GM12801 (cell line): ENCODE measurements around the gene HIC1.

ENCODE experiments used
- CTCF ChIP-seq: IDR thresholded peaks from one replicate; pipeline ENCODE4 v1.5.1; 2011; ENCODE audit warnings: control low read depth; ENCODE audit not compliant: insufficient read length; ENCODE audit errors: extremely low read depth

HIC1 gene

GRCh38 chr17:2054512-2055291 is at the start of gene HIC1:
Gene HIC1 (plus strand): TSS chr17:2055103. CDS start chr17:2056691, 1,588 bp downstream.
- no peak for TF ChIP-seq CTCF

- no peak for TF ChIP-seq CTCF
Measured at GRCh38 chr17:2008332-2009126, 46.4 kb upstream of the HIC1 start.

DNA sequence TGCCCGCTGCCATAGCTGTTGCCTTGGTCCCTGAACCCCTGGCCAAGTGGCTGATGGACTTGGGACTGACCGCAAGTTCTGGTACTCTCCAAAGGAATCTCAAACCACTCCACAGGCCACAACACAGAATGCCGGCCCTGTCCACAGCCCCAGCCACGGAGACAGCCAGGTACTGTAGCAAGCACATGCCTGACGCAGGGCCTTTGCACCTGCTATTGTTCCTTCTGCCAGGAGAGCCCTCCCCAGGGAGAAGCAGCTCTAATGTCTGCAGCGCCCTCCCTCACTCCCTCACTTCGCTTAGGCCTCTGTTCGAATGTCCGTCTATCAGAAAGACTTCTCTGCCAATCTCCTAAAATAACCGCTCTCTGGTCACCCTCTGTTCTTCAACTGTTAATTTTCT is 45.2 kb upstream of the HIC1 start:
- TF ChIP-seq CTCF: no peak

- TF ChIP-seq CTCF: no peak
Measured at GRCh38 chr17:2011411-2012371, 43.2 kb upstream of the HIC1 start.

DNA sequence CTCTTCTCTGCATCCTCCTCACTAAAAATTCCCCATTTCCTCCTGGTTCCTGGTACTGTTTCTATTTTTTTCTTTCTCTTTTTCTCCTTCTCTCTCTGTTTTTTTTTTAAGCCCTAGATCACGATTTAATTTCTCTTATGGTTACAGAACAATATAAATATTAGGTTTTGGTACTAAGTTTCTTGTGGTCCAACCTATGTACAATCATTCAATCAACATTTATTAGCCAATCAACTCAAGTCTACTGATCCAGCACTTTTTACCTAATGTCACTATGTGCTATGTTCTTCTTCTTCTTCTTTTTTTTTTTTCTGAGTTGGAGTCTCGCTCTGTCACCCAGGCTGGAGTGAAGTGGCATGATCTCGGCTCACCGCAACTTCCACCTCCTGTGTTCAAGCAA is 42.4 kb upstream of the HIC1 start:
- no peak for TF ChIP-seq CTCF

DNA sequence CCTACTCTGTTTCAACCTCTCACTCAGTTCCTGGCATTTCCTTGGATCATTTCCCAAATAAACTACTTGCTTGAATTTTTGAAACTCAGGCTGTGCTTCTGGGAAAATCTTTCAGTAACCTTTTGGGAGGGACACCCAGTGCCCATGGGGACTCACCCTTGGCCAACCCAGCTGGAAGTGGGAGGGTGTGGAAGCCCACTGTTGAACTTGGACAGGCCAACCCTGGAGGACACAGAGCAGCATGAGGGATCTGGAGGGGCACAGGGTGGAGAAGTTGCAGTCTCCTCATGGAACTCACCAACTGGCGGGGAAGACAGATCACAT is 40.9 kb upstream of the HIC1 start:
- no peak for TF ChIP-seq CTCF

DNA sequence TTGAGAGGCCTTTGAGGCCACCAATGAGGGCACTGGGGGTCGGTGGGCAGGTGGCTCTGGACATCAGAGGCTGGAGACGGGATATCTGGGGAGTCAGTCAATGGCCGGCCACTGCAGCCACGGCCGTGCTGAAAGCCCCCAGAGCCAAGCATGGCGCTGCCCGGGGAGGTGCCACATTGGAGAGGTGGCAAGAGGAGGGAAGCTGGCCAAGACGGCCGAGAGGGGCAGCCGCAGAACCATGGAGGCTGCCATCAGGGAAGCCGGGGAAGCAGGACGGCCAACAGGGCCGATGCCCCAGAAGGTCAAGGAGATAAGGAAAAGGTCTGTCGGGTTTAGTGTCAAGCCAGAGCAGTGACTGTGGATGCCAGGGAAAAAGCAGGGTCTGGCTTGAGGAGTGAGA is 39.6 kb upstream of the HIC1 start:
- TF ChIP-seq CTCF: no peak
